SK-N-SH treated with all-trans-retinoic acid at 6 μM for 48 hours (cell line): ENCODE data around the gene PCDHGB5.
"Not testable (repeated sequence)": the region's sequence is repeated elsewhere in the genome, so short reads cannot be mapped to it uniquely, and the experiment has no call there.

Experiments used
- ARNTL ChIP-seq: fragments of 450-650 bp; formaldehyde crosslinking; IDR thresholded peaks from 2 replicates; pipeline ENCODE4 v1.5.0; 2020; ENCODE audit warnings: low read depth, mild to moderate bottlenecking, moderate library complexity, borderline replicate concordance
- SNAI2 ChIP-seq: fragments of 250-450 bp; sonication (Bioruptor Pico); IDR thresholded peaks from 2 replicates; pipeline ENCODE4 v1.5.0; 2020; ENCODE audit warnings: mild to moderate bottlenecking, moderate library complexity
- ZC3H10 ChIP-seq: fragments of 250-450 bp; sonication (Bioruptor Pico); IDR thresholded peaks from 2 replicates; pipeline ENCODE4 v1.5.1; 2021; ENCODE audit warnings: mild to moderate bottlenecking, moderate library complexity
- ZFP3 ChIP-seq: fragments of 250-450 bp; sonication (Bioruptor Pico); IDR thresholded peaks from 2 replicates; pipeline ENCODE4 v1.5.0; 2020; ENCODE audit warnings: mild to moderate bottlenecking, moderate library complexity
- ZFP30 ChIP-seq: fragments of 450-650 bp; formaldehyde crosslinking; IDR thresholded peaks from 2 replicates; pipeline ENCODE4 v1.5.0; 2022; ENCODE audit warnings: mild to moderate bottlenecking, moderate library complexity
- TF ChIP-seq, protein P1 (sequence below): fragments of 250-450 bp; sonication (Bioruptor Pico); IDR thresholded peaks from 2 replicates; pipeline ENCODE4 v1.8.0; 2020; ENCODE audit warnings: mild to moderate bottlenecking, moderate library complexity, borderline replicate concordance
- TF ChIP-seq, protein P2 (sequence below): fragments of 250-450 bp; sonication (Bioruptor Pico); IDR thresholded peaks from 2 replicates; pipeline ENCODE4 v1.5.1; 2020; ENCODE audit warnings: low read depth, mild to moderate bottlenecking, moderate library complexity

DNA sequence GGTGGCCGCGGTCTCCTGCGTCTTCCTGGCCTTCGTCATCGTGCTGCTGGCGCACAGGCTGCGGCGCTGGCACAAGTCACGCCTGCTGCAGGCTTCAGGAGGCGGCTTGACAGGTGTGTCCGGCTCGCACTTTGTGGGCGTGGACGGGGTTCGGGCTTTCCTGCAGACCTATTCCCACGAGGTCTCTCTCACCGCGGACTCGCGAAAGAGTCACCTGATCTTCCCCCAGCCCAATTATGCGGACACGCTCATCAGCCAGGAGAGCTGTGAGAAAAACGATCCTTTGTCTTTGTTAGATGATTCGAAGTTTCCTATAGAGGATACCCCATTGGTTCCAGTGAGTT, 17.5 kb downstream of the PCDHGB5 start:
- not testable (repeated sequence) for TF ChIP-seq SNAI2 (CRISPR knock-in tag); ZC3H10 (CRISPR knock-in tag); ZFP3; ARNTL; ZFP30 (CRISPR knock-in tag)
- TF ChIP-seq, protein P1, sequence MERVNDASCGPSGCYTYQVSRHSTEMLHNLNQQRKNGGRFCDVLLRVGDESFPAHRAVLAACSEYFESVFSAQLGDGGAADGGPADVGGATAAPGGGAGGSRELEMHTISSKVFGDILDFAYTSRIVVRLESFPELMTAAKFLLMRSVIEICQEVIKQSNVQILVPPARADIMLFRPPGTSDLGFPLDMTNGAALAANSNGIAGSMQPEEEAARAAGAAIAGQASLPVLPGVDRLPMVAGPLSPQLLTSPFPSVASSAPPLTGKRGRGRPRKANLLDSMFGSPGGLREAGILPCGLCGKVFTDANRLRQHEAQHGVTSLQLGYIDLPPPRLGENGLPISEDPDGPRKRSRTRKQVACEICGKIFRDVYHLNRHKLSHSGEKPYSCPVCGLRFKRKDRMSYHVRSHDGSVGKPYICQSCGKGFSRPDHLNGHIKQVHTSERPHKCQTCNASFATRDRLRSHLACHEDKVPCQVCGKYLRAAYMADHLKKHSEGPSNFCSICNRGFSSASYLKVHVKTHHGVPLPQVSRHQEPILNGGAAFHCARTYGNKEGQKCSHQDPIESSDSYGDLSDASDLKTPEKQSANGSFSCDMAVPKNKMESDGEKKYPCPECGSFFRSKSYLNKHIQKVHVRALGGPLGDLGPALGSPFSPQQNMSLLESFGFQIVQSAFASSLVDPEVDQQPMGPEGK (CRISPR knock-in tag), result not testable (repeated sequence)
- TF ChIP-seq, protein P2, sequence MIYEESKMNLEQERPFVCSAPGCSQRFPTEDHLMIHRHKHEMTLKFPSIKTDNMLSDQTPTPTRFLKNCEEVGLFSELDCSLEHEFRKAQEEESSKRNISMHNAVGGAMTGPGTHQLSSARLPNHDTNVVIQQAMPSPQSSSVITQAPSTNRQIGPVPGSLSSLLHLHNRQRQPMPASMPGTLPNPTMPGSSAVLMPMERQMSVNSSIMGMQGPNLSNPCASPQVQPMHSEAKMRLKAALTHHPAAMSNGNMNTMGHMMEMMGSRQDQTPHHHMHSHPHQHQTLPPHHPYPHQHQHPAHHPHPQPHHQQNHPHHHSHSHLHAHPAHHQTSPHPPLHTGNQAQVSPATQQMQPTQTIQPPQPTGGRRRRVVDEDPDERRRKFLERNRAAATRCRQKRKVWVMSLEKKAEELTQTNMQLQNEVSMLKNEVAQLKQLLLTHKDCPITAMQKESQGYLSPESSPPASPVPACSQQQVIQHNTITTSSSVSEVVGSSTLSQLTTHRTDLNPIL, result not testable (repeated sequence)
